Ovary (tissue), 9 donors: ENCODE data around the gene PCDH7. TPM values are rescaled to one million over a fixed set of nuclear protein-coding genes. Genes with fewer than 3 reads are reported as not detected.

Source experiments
- DNase-seq, 5 donors: peaks; one replicate each; pipeline ENCODE4 v3.0.0-alpha.2; 2019 to 2020
- H3K27ac ChIP-seq, 2 donors: fragments of 200-600 bp; one replicate each; pipeline versions ENCODE4 v1.5.1 to v1.8.0; 2019 to 2022
- H3K27me3 ChIP-seq: fragments of 200-600 bp; one replicate; pipeline ENCODE4 v1.8.0; 2022
- H3K36me3 ChIP-seq: fragments of 200-600 bp; sonication (generic); one replicate; pipeline ENCODE4 v1.5.1; 2019
- H3K4me1 ChIP-seq: one replicate; pipeline ENCODE4 v1.8.1; 2013; ENCODE audit warnings: mild to moderate bottlenecking, moderate library complexity; ENCODE audit not compliant: insufficient read depth
- H3K4me3 ChIP-seq: fragments of 200-600 bp; sonication (generic); one replicate; pipeline ENCODE4 v1.5.1; 2017
- H3K9me3 ChIP-seq, 2 donors: fragments of 200-600 bp in 1 of 2; sonication (generic) in 1 of 2; one replicate each; pipeline versions ENCODE4 v1.5.1 to v1.8.1; 2013 to 2019; ENCODE audit warnings: mild to moderate bottlenecking in 1 of 2, moderate library complexity in 1 of 2
- CTCF ChIP-seq, 3 donors: fragments of 450-650 bp in 2 of 3; fragments of 200-600 bp in 1 of 3; IDR thresholded peaks; one replicate each; pipeline versions ENCODE4 v1.5.1 to v1.8.0; 2016 to 2022; ENCODE audit warnings: antibody characterized with exemption in 3 of 3, mild to moderate bottlenecking in 1 of 3
- EP300 ChIP-seq: sonication (generic); formaldehyde crosslinking; IDR thresholded peaks from one replicate; pipeline ENCODE4 v1.6.1; 2017; ENCODE audit warnings: antibody characterized with exemption
- POLR2A ChIP-seq: fragments of 450-650 bp; IDR thresholded peaks from one replicate; pipeline ENCODE4 v1.6.1; 2017; ENCODE audit warnings: antibody characterized with exemption, mild to moderate bottlenecking, moderate library complexity
- whole genome bisulfite sequencing, 3 donors: extraction: QIAGEN DNeasy Blood & Tissue Kit in 1 of 3; methylation state at CpG; one replicate each; pipeline versions ENCODE4 v1.1.5 to v1.1.7; 2013 to 2017; 5-methylcytosine and 5-hydroxymethylcytosine counted together
- intact Hi-C, 4 donors: fragments of 100-400 bp; cut with DNase I; formaldehyde crosslinking; loops; one replicate each; pipeline versions ENCODE4 v1.11.0 to v1.15.1; 2022 to 2023
- polyA plus RNA-seq, 2 donors: library from polyadenylated mRNA; stranded (reverse); fragments of 200-250 nt in 1 of 2; fragments of 350-450 nt in 1 of 2; fragmentation: Illumina TruSeq in 1 of 2; extraction: RNeasy Lipid Tissue Mini Kit (QIAGEN cat#74804) in 1 of 2; gene quantifications; one replicate each; pipeline ENCODE4 v1.2.3, GENCODE V29; 2013 to 2014
- total RNA-seq, 7 donors: library from RNA; depleted of rRNA in 2 of 7; stranded (reverse); fragments of >200 nt in 2 of 7; fragmentation: NEBNext Ultra II Directional in 3 of 7; extraction: Animal tissue kit (Norgen Biotek cat#: 25700) in 3 of 7; gene quantifications; one replicate each; pipeline versions ENCODE4 v1.1.0 to v1.2.4, GENCODE V29; 2016 to 2023
- donor health status: DM: no; HTN: no; CAD: no; lungs with moderate emphysema.
- donor health status: DM: no; HTN: no; CAD: no.
- donor health status: Bipolar disorder and iron deficiency.
- donor health status: DM: yes; HTN: yes; CAD: no.
- donor health status: DM: no; HTN: no; CAD: no.
- donor health status: DM: yes; HTN: yes; CAD: no.

The PCDH7 gene
- total and polyA plus RNA-seq, 9 donors = 3.7 to 35.2 (median 13.7) TPM

- TF ChIP-seq CTCF (IDR thresholded peaks at IDR 0.05) = no peak
- no peak for TF ChIP-seq POLR2A
- no peak for TF ChIP-seq EP300
- no peak for DNase-seq
- H3K27me3 ChIP-seq = no peaks in the 10 kb centered on the region
- no peaks in the 10 kb centered on the region for H3K4me1 ChIP-seq
- H3K36me3 ChIP-seq = no peaks in the 10 kb centered on the region
- WGBS, 3 donors = 45 to 72% (median 71%) methylated on average over 3 of the region's 3 CpGs
- no peak overlapping the region for H3K4me3 ChIP-seq
- intact Hi-C loops = no loop called here
- H3K9me3 ChIP-seq = no peaks in the 10 kb centered on the region
- no peak overlapping the region for H3K27ac ChIP-seq
Observed at GRCh38 chr4:30743897-30744296, 23.7 kb downstream of the PCDH7 start.

GRCh38 chr4:30744386-30744785 lies 24.2 kb downstream of the PCDH7 start:
- H3K36me3 ChIP-seq = no peaks in the 10 kb centered on the region
- no peak overlapping the region for H3K4me3 ChIP-seq
- TF ChIP-seq EP300 (no peak), POLR2A (no peak), CTCF (IDR thresholded peaks at IDR 0.05) (no peak)
- no peak overlapping the region for H3K27ac ChIP-seq
- no peaks in the 10 kb centered on the region for H3K27me3 ChIP-seq
- intact Hi-C loops = no loop called here
- no peak for DNase-seq
- no peaks in the 10 kb centered on the region for H3K9me3 ChIP-seq
- no peaks in the 10 kb centered on the region for H3K4me1 ChIP-seq

GRCh38 chr4:30744957-30745640 lies 24.9 kb downstream of the PCDH7 start:
- no peak for DNase-seq

GRCh38 chr4:30746735-30747134 lies 26.6 kb downstream of the PCDH7 start:
- Histone ChIP-seq H3K27me3 (no peaks in the 10 kb centered on the region), H3K9me3 (no peaks in the 10 kb centered on the region), H3K4me1 (no peaks in the 10 kb centered on the region), H3K36me3 (no peaks in the 10 kb centered on the region), H3K4me3 (no peak overlapping the region), H3K27ac (no peak overlapping the region)
- intact Hi-C loops = no loop called here
- no peak for DNase-seq
- TF ChIP-seq CTCF (IDR thresholded peaks at IDR 0.05) = no peak
- WGBS, 3 donors = 33 to 55% (median 45%) methylated on average over 1 of the region's 1 CpG

More at GRCh38 chr4:30744957-30745640, 24.9 kb downstream of the PCDH7 start:
- no peaks in the 10 kb centered on the region for H3K36me3 ChIP-seq
- H3K9me3 ChIP-seq = no peaks in the 10 kb centered on the region
- WGBS, 3 donors = 61 to 65% (median 61%) methylated on average over 4 of the region's 4 CpGs
- H3K4me3 ChIP-seq = no peak overlapping the region
- no peaks in the 10 kb centered on the region for H3K4me1 ChIP-seq
- intact Hi-C loops = no loop called here
- H3K27ac ChIP-seq = no peak overlapping the region
- TF ChIP-seq CTCF (IDR thresholded peaks at IDR 0.05) (no peak), POLR2A (no peak), EP300 (no peak)
- no peaks in the 10 kb centered on the region for H3K27me3 ChIP-seq
